Fibroblast of skin of right quadriceps (primary cell): Measurements from ENCODE around the gene FAM110C.
"Not testable (repeated sequence)": the region's sequence is repeated elsewhere in the genome, so short reads cannot be mapped to it uniquely, and the experiment has no call there.

Experiments
- DNase-seq: peaks from one replicate; pipeline ENCODE4 v3.0.0-alpha.2; 2013

The FAM110C gene

GRCh38 chr2:46471-47345 is at the start of gene FAM110C:
Gene FAM110C (minus strand): TSS chr2:46505. CDS start chr2:46385, 120 bp downstream.
- DNase-seq: no peak

GRCh38 chr2:92326-92725 is 46.0 kb upstream of the FAM110C start:
- DNase-seq: no peak

- DNase-seq: no peak
These were observed 44.5 kb upstream of the FAM110C start for GRCh38 chr2:90645-91312.

- no peak for DNase-seq
These were observed 39.5 kb upstream of the FAM110C start for GRCh38 chr2:85761-86160.

GRCh38 chr2:84121-84520 is 37.8 kb upstream of the FAM110C start:
- no peak for DNase-seq

- DNase-seq: no peak
These were observed 34.8 kb upstream of the FAM110C start for GRCh38 chr2:80971-81736.

- DNase-seq: no peak
These were observed 34.1 kb upstream of the FAM110C start for GRCh38 chr2:80378-80777.

GRCh38 chr2:71309-72035 is 25.2 kb upstream of the FAM110C start:
- no peak for DNase-seq

GRCh38 chr2:69366-70344 is 23.4 kb upstream of the FAM110C start:
- DNase-seq: no peak

GRCh38 chr2:68637-69036 is 22.3 kb upstream of the FAM110C start:
- DNase-seq: not testable (repeated sequence)

GRCh38 chr2:66853-67252 is 20.5 kb upstream of the FAM110C start:
- no peak for DNase-seq

GRCh38 chr2:65121-65520 is 18.8 kb upstream of the FAM110C start:
- no peak for DNase-seq

GRCh38 chr2:55587-56448 is 9.5 kb upstream of the FAM110C start:
- DNase-seq: no peak

- DNase-seq: no peak
These were observed 5.3 kb upstream of the FAM110C start for GRCh38 chr2:51613-52012.

GRCh38 chr2:47737-48136 is 1.4 kb upstream of the FAM110C start:
- no peak for DNase-seq

GRCh38 chr2:47346-47725 is 1.0 kb upstream of the FAM110C start:
- DNase-seq: no peak

GRCh38 chr2:46131-46470 is 204 bp downstream of the FAM110C start:
- DNase-seq: no peak

- no peak for DNase-seq
These were observed 769 bp downstream of the FAM110C start for GRCh38 chr2:45342-46130.

- no peak for DNase-seq
These were observed 1.5 kb downstream of the FAM110C start for GRCh38 chr2:44748-45341.

GRCh38 chr2:42788-43187 is 3.5 kb downstream of the FAM110C start:
- no peak for DNase-seq
